ENCODE data around the gene FAM221B.

Gene FAM221B

GRCh38 chr9:35790025-35790384 lies 38.5 kb downstream of the FAM221B start:
- no peak for DNase-seq

- no peak for DNase-seq
Measured at GRCh38 chr9:35789541-35789940, 39.0 kb downstream of the FAM221B start.

- no peak for DNase-seq
Measured at GRCh38 chr9:35783418-35783817, 45.1 kb downstream of the FAM221B start.

- no peak for DNase-seq
Measured at GRCh38 chr9:35781066-35781465, 47.5 kb downstream of the FAM221B start.

- DNase-seq, result no peak
Measured at GRCh38 chr9:35778496-35778895, 50.0 kb downstream of the FAM221B start.

GRCh38 chr9:35776018-35776417 lies 52.5 kb downstream of the FAM221B start:
- DNase-seq, result peak; percentile 56

GRCh38 chr9:35774907-35775635 lies 53.5 kb downstream of the FAM221B start:
- no peak for DNase-seq

- no peak for DNase-seq
Measured at GRCh38 chr9:35771943-35772342, 56.6 kb downstream of the FAM221B start.

- DNase-seq, result no peak
Measured at GRCh38 chr9:35771534-35771933, 57.0 kb downstream of the FAM221B start.

GRCh38 chr9:35771075-35771433 lies 57.5 kb downstream of the FAM221B start:
- DNase-seq, result no peak

- no peak for DNase-seq
Measured at GRCh38 chr9:35769763-35770162, 58.8 kb downstream of the FAM221B start.

GRCh38 chr9:35767458-35767857 lies 61.1 kb downstream of the FAM221B start:
- no peak for DNase-seq

- DNase-seq, result no peak
Measured at GRCh38 chr9:35766997-35767396, 61.5 kb downstream of the FAM221B start.
